Measurements from ENCODE around the gene ZNF74. TPM values are rescaled to one million over a fixed set of nuclear protein-coding genes. Genes with fewer than 3 reads are reported as not detected.

Gene ZNF74
- total RNA-seq, 1 donor from 2014 or later, result 19.4 TPM

- no peaks in the 10 kb centered on the region for H3K9me3 ChIP-seq (ENCODE audit: low read depth)
- H3K36me3 Mint-ChIP-seq, result peaks cover 6% of the 10 kb centered on the region
- no peaks in the 10 kb centered on the region for H3K4me1 ChIP-seq
- H4K20me1 ChIP-seq (ENCODE audit: low read depth), result peaks cover 76% of the 10 kb centered on the region
- H3K27me3 Mint-ChIP-seq (ENCODE audit: insufficient read depth, low read depth), result peaks cover 27% of the 10 kb centered on the region
- H3K4me1 Mint-ChIP-seq, result peaks cover 23% of the 10 kb centered on the region
- H3K4me2 ChIP-seq, result peak overlapping the region; percentile 89
- H3K36me3 ChIP-seq, result no peaks in the 10 kb centered on the region
- TF ChIP-seq EZH2 (IDR thresholded peaks at IDR 0.05), result peak; percentile 93
- TF ChIP-seq, protein P1, sequence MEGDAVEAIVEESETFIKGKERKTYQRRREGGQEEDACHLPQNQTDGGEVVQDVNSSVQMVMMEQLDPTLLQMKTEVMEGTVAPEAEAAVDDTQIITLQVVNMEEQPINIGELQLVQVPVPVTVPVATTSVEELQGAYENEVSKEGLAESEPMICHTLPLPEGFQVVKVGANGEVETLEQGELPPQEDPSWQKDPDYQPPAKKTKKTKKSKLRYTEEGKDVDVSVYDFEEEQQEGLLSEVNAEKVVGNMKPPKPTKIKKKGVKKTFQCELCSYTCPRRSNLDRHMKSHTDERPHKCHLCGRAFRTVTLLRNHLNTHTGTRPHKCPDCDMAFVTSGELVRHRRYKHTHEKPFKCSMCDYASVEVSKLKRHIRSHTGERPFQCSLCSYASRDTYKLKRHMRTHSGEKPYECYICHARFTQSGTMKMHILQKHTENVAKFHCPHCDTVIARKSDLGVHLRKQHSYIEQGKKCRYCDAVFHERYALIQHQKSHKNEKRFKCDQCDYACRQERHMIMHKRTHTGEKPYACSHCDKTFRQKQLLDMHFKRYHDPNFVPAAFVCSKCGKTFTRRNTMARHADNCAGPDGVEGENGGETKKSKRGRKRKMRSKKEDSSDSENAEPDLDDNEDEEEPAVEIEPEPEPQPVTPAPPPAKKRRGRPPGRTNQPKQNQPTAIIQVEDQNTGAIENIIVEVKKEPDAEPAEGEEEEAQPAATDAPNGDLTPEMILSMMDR (IDR thresholded peaks at IDR 0.05), result no peak
- TF ChIP-seq EZH2phosphoT487 (IDR thresholded peaks at IDR 0.05), result peak; percentile 95
- peak overlapping the region; percentile 90 for H3K4me3 Mint-ChIP-seq
- no peaks in the 10 kb centered on the region for H3K9me3 Mint-ChIP-seq
- H2AFZ ChIP-seq (replicated peaks), result no peak overlapping the region
- peaks cover 85% of the 10 kb centered on the region for H3K27me3 ChIP-seq
- H3K27ac ChIP-seq, result no peak overlapping the region
- H3K27ac Mint-ChIP-seq, result no peak overlapping the region
- H3K4me3 ChIP-seq, result peak overlapping the region; percentile 54
- peak; percentile 35 for DNase-seq (ENCODE audit: low spot score)
- H3K79me2 ChIP-seq (ENCODE audit: low read depth), result no peaks in the 10 kb centered on the region
- peaks cover 20% of the 10 kb centered on the region for H3F3A ChIP-seq (ENCODE audit: low read depth)
- H3K9ac ChIP-seq, result no peak overlapping the region
Observed at GRCh38 chr22:20436768-20437612, 43.0 kb downstream of the ZNF74 start.

- Mint-ChIP-seq H3K4me3 (peak within 1 kb of the TSS; percentile 90), H3K36me3 (peaks cover 9% of the 10 kb centered on the region), H3K27me3 (ENCODE audit: insufficient read depth, low read depth) (peaks cover 18% of the 10 kb centered on the region), H3K27ac (no peak within 1 kb of the TSS), H3K4me1 (peaks cover 19% of the 10 kb centered on the region), H3K9me3 (no peaks in the 10 kb centered on the region)
- Histone ChIP-seq H3F3A (ENCODE audit: low read depth) (peaks cover 12% of the 10 kb centered on the region), H3K9me3 (ENCODE audit: low read depth) (no peaks in the 10 kb centered on the region), H4K20me1 (ENCODE audit: low read depth) (peaks cover 68% of the 10 kb centered on the region), H3K27ac (no peak within 1 kb of the TSS), H3K36me3 (no peaks in the 10 kb centered on the region), H3K4me3 (peak within 1 kb of the TSS; percentile 54), H3K4me2 (peak within 1 kb of the TSS; percentile 89), H3K9ac (no peak within 1 kb of the TSS), H3K79me2 (ENCODE audit: low read depth) (no peaks in the 10 kb centered on the region), H3K4me1 (no peaks in the 10 kb centered on the region), H3K27me3 (peaks cover 77% of the 10 kb centered on the region), H2AFZ (replicated peaks) (peak within 1 kb of the TSS; percentile 9)
- TF ChIP-seq EZH2phosphoT487 (IDR thresholded peaks at IDR 0.05) (peak; percentile 20), EZH2 (IDR thresholded peaks at IDR 0.05) (no peak)
- peak; percentile 81 for DNase-seq (ENCODE audit: low spot score)
Observed at GRCh38 chr22:20437613-20438426, 43.9 kb downstream of the ZNF74 start, which contains the start of gene SCARF2. Gene SCARF2 (minus strand): TSS chr22:20437825. CDS start chr22:20437754, 71 bp downstream.

- Histone ChIP-seq H3F3A (ENCODE audit: low read depth) (peaks cover 9% of the 10 kb centered on the region), H3K9me3 (ENCODE audit: low read depth) (no peaks in the 10 kb centered on the region), H3K4me2 (peak overlapping the region; percentile 89), H3K27me3 (peaks cover 72% of the 10 kb centered on the region), H4K20me1 (ENCODE audit: low read depth) (peaks cover 63% of the 10 kb centered on the region), H3K9ac (no peak overlapping the region), H3K4me1 (no peaks in the 10 kb centered on the region), H3K79me2 (ENCODE audit: low read depth) (no peaks in the 10 kb centered on the region), H3K4me3 (peak overlapping the region; percentile 54), H2AFZ (replicated peaks) (no peak overlapping the region), H3K36me3 (no peaks in the 10 kb centered on the region), H3K27ac (no peak overlapping the region)
- peaks cover 14% of the 10 kb centered on the region for H3K27me3 Mint-ChIP-seq (ENCODE audit: insufficient read depth, low read depth)
- TF ChIP-seq, protein P1 (IDR thresholded peaks at IDR 0.05), result no peak
- TF ChIP-seq EZH2 (IDR thresholded peaks at IDR 0.05) (no peak), EZH2phosphoT487 (IDR thresholded peaks at IDR 0.05) (no peak)
- no peaks in the 10 kb centered on the region for H3K9me3 Mint-ChIP-seq
- no peak overlapping the region for H3K27ac Mint-ChIP-seq
- DNase-seq (ENCODE audit: low spot score), result no peak
- H3K4me1 Mint-ChIP-seq, result peaks cover 19% of the 10 kb centered on the region
- peak overlapping the region; percentile 82 for H3K4me3 Mint-ChIP-seq
- peaks cover 13% of the 10 kb centered on the region for H3K36me3 Mint-ChIP-seq
Observed at GRCh38 chr22:20438427-20438677, 44.4 kb downstream of the ZNF74 start.

Data from neural progenitor cell (in vitro differentiated cells).